ENCODE measurements around the gene WDR81. TPM values are rescaled to one million over a fixed set of nuclear protein-coding genes. Genes with fewer than 3 reads are reported as not detected.

The WDR81 gene
- total RNA-seq, 4 donors from 2014 or later: 12.5 to 33.8 (median 21.1) TPM

DNA sequence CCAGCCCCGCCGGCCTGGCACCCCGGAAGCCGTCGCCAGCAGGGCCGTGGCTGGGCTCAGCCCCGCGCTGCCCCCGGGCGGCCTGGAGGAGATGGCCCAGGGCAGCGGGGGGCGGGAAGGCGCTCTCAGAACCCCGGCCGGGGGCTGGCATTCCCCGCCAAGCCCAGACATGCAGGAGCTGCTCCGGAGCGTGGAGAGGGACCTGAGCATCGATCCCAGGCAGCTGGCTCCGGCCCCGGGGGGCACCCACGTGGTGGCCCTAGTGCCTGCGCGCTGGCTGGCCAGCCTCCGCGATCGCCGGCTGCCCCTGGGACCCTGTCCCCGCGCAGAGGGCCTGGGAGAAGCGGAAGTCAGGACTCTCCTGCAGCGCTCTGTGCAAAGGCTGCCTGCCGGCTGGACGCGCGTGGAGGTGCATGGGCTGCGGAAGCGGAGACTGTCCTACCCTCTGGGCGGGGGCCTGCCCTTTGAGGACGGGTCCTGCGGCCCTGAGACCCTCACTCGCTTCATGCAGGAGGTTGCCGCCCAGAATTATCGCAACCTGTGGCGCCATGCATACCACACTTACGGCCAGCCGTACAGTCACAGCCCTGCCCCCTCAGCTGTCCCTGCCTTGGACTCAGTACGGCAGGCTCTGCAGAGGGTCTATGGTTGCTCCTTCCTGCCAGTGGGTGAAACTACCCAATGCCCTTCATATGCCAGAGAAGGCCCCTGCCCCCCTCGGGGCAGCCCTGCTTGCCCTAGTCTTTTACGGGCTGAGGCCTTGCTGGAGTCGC is 551 bp downstream of the WDR81 start:
- intact Hi-C loops (cut with DNase I): loop anchor here (5.0 to 10.0 kb wide), 2 partner anchors 57 to 140 kb away; no protein-coding TSS in a partner anchor
- H3K4me1 ChIP-seq: peaks cover 38 to 86% (median 51%) of the 10 kb centered on the region in 3 donors
- no peaks in the 10 kb centered on the region for H3K9me3 ChIP-seq
- peaks cover 7 to 40% (median 18%) of the 10 kb centered on the region in 3 donors for H3K36me3 ChIP-seq
- no peak for DNase-seq
- no peaks in the 10 kb centered on the region for H3K27me3 ChIP-seq
- H3K27ac ChIP-seq: peak overlapping the region; percentile 89 to 92 (median 91)
- 66% methylated on average over 4 of the region's 51 CpGs; no CpG with 5 or more reads in 1 of the 2 donors for WGBS, 2 donors
- TF ChIP-seq, protein P1, sequence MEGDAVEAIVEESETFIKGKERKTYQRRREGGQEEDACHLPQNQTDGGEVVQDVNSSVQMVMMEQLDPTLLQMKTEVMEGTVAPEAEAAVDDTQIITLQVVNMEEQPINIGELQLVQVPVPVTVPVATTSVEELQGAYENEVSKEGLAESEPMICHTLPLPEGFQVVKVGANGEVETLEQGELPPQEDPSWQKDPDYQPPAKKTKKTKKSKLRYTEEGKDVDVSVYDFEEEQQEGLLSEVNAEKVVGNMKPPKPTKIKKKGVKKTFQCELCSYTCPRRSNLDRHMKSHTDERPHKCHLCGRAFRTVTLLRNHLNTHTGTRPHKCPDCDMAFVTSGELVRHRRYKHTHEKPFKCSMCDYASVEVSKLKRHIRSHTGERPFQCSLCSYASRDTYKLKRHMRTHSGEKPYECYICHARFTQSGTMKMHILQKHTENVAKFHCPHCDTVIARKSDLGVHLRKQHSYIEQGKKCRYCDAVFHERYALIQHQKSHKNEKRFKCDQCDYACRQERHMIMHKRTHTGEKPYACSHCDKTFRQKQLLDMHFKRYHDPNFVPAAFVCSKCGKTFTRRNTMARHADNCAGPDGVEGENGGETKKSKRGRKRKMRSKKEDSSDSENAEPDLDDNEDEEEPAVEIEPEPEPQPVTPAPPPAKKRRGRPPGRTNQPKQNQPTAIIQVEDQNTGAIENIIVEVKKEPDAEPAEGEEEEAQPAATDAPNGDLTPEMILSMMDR (IDR thresholded peaks at IDR 0.05): no peak
- TF ChIP-seq POLR2A (IDR thresholded peaks at IDR 0.05): no peak
- peak overlapping the region; percentile 64 to 94 (median 90) for H3K4me3 ChIP-seq

DNA sequence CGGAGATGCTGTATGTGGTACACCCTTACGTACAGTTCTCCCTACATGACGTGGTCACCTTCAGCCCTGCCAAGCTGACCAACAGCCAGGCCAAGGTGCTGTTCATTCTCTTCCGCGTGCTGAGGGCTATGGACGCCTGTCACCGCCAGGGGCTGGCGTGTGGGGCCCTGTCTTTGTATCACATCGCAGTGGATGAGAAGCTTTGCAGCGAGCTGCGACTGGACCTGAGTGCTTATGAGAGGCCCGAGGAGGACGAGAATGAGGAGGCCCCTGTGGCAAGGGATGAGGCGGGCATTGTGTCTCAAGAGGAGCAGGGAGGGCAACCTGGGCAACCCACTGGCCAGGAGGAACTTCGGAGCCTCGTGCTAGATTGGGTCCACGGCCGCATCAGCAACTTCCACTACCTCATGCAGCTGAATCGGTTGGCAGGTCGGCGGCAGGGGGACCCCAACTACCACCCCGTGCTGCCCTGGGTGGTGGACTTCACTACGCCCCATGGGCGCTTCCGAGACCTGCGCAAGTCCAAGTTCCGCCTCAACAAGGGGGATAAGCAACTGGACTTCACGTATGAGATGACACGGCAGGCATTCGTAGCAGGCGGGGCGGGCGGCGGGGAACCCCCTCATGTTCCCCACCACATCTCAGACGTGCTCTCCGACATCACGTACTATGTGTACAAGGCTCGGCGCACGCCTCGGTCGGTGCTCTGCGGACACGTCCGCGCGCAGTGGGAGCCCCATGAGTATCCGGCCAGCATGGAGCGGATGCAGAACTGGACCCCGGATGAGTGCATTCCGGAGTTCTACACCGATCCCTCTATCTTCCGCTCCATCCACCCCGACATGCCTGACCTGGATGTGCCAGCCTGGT is 1.4 kb downstream of the WDR81 start:
- no peak for DNase-seq
- TF ChIP-seq, protein P1 (IDR thresholded peaks at IDR 0.05): no peak
- no peak for TF ChIP-seq POLR2A (IDR thresholded peaks at IDR 0.05)
- no peaks in the 10 kb centered on the region for H3K9me3 ChIP-seq
- peak overlapping the region in 1 of 4 donors; percentile 92 for H3K27ac ChIP-seq
- H3K4me1 ChIP-seq: peaks cover 40 to 86% (median 54%) of the 10 kb centered on the region in 3 donors
- intact Hi-C loops (cut with DNase I): loop anchor here (10.0 kb wide), 1 partner anchor 139 kb away; no protein-coding TSS in a partner anchor
- H3K4me3 ChIP-seq: peak overlapping the region; percentile 64 to 94 (median 90)
- WGBS, 2 donors: 90 to 93% methylated on average over 27 to 34 of the region's 54 CpGs
- peaks cover 7 to 48% (median 18%) of the 10 kb centered on the region in 3 donors for H3K36me3 ChIP-seq
- H3K27me3 ChIP-seq: no peaks in the 10 kb centered on the region

- intact Hi-C loops (cut with DNase I): loop anchor here (10.0 kb wide), 1 partner anchor 138 kb away; no protein-coding TSS in a partner anchor
- no peaks in the 10 kb centered on the region for H3K27me3 ChIP-seq
- 60 to 69% methylated on average over 5 to 10 of the region's 18 CpGs for WGBS, 2 donors
- H3K36me3 ChIP-seq: peaks cover 7 to 57% (median 18%) of the 10 kb centered on the region in 3 donors
- DNase-seq: no peak
- H3K27ac ChIP-seq: no peak overlapping the region
- peaks cover 40 to 88% (median 56%) of the 10 kb centered on the region in 3 donors for H3K4me1 ChIP-seq
- TF ChIP-seq POLR2A (IDR thresholded peaks at IDR 0.05): no peak
- TF ChIP-seq, protein P1 (IDR thresholded peaks at IDR 0.05): no peak
- no peak overlapping the region for H3K4me3 ChIP-seq
- no peaks in the 10 kb centered on the region for H3K9me3 ChIP-seq
Observed at GRCh38 chr17:1726626-1727257, 2.2 kb downstream of the WDR81 start.

DNA sequence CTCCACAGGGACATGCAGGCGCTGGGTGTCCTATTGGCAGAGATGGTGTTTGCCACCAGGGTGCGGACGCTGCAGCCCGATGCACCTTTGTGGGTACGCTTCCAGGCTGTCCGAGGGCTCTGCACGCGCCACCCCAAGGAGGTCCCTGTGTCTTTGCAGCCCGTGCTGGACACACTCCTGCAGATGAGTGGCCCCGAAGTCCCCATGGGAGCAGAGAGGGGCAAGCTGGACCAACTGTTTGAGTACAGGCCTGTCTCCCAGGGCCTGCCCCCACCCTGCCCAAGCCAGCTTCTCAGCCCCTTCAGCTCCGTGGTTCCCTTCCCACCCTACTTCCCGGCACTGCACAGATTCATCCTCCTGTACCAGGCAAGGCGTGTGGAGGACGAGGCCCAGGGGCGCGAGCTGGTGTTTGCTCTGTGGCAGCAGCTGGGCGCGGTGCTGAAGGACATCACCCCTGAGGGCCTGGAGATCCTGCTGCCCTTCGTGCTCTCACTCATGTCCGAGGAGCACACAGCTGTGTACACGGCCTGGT is 2.8 kb downstream of the WDR81 start:
- Histone ChIP-seq H3K9me3 (no peaks in the 10 kb centered on the region), H3K4me1 (peaks cover 40 to 89% (median 56%) of the 10 kb centered on the region in 3 donors), H3K36me3 (peaks cover 7 to 63% (median 18%) of the 10 kb centered on the region in 3 donors), H3K27ac (no peak overlapping the region), H3K4me3 (no peak overlapping the region), H3K27me3 (no peaks in the 10 kb centered on the region)
- intact Hi-C loops (cut with DNase I): loop anchor here (10.0 kb wide), 1 partner anchor 137 kb away; no protein-coding TSS in a partner anchor
- no peak for DNase-seq
- WGBS, 2 donors: 39 to 98% methylated on average over 3 to 9 of the region's 21 CpGs
- TF ChIP-seq POLR2A (IDR thresholded peaks at IDR 0.05): no peak
- TF ChIP-seq, protein P1 (IDR thresholded peaks at IDR 0.05): no peak

Data from esophagus squamous epithelium (tissue), 5 donors.